Left lung (tissue), 10 donors: ENCODE results near the gene CLRN1. TPM values are rescaled to one million over a fixed set of nuclear protein-coding genes. Genes with fewer than 3 reads are reported as not detected.

Source experiments
- ATAC-seq: fragments of 200-7000 bp; cut with Tn5 transposase; one replicate; pipeline ENCODE4 v1.9.1; 2020; ENCODE audit warnings: moderate library complexity
- DNase-seq, 4 donors: peaks; one replicate each; pipeline ENCODE4 v3.0.0-alpha.2; 2013 to 2020
- H3K27ac ChIP-seq, 2 donors: fragments of 200-600 bp; sonication (generic) in 1 of 2; one replicate each; pipeline versions ENCODE4 v1.5.0 to v1.8.0; 2020 to 2021
- H3K27me3 ChIP-seq, 2 donors: fragments of 200-600 bp; sonication (generic) in 1 of 2; one replicate each; pipeline versions ENCODE4 v1.5.0 to v1.8.0; 2020 to 2021
- H3K36me3 ChIP-seq, 2 donors: fragments of 200-600 bp; sonication (generic) in 1 of 2; one replicate each; pipeline versions ENCODE4 v1.5.0 to v1.8.0; 2020 to 2021
- H3K4me1 ChIP-seq, 2 donors: fragments of 200-600 bp; one replicate each; pipeline ENCODE4 v1.8.0; 2021
- H3K4me3 ChIP-seq, 2 donors: fragments of 200-600 bp; sonication (generic) in 1 of 2; one replicate each; pipeline versions ENCODE4 v1.5.0 to v1.8.0; 2020 to 2021; ENCODE audit warnings: mild to moderate bottlenecking in 1 of 2
- H3K9me3 ChIP-seq, 2 donors: fragments of 200-600 bp; sonication (generic) in 1 of 2; one replicate each; pipeline versions ENCODE4 v1.5.0 to v1.8.0; 2020 to 2021
- CTCF ChIP-seq, 2 donors: fragments of 200-600 bp; sonication (generic) in 1 of 2; IDR thresholded peaks; one replicate each; pipeline versions ENCODE4 v1.5.0 to v1.8.0; 2021; ENCODE audit warnings: antibody characterized with exemption in 2 of 2
- intact Hi-C, 2 donors: fragments of 100-400 bp; cut with DNase I; formaldehyde crosslinking; loops; one replicate each; pipeline versions ENCODE4 v1.11.2 to v1.14.2; 2022
- polyA plus RNA-seq, 6 donors: library from polyadenylated mRNA; unstranded; fragments of 120-200 nt; gene quantifications; one replicate each; pipeline ENCODE4 v1.2.1, GENCODE V29; 2013; ENCODE audit not compliant: insufficient read length in 6 of 6
- total RNA-seq, 2 donors: library from RNA; stranded (reverse); fragmentation: NEBNext Ultra II Directional; extraction: Animal tissue kit (Norgen Biotek cat#: 25700); gene quantifications; one replicate each; pipeline ENCODE4 v1.2.1, GENCODE V29; 2021
- donor health status: DM: no; HTN: yes; CAD: no.
- donor health status: DM: no; HTN: no; CAD: no.

CLRN1 gene
- total and polyA plus RNA-seq, 8 donors: 0.15 TPM; not detected in 7

GRCh38 chr3:150897592-150897991, 74.9 kb downstream of the CLRN1 start:
- DNase-seq (no peak), ATAC-seq (peak; percentile 73)
- H3K27ac ChIP-seq: no peak overlapping the region
- intact Hi-C loops: no loop called here
- no peak overlapping the region for H3K4me3 ChIP-seq
- H3K9me3 ChIP-seq: no peaks in the 10 kb centered on the region
- no peaks in the 10 kb centered on the region for H3K27me3 ChIP-seq
- H3K36me3 ChIP-seq: no peaks in the 10 kb centered on the region
- no peaks in the 10 kb centered on the region for H3K4me1 ChIP-seq
- TF ChIP-seq CTCF (IDR thresholded peaks at IDR 0.05): no peak

GRCh38 chr3:150890831-150891230, 81.7 kb downstream of the CLRN1 start:
- H3K27ac ChIP-seq: peak overlapping the region in 1 of 2 donors; percentile 84

GRCh38 chr3:150890295-150890694, 82.2 kb downstream of the CLRN1 start:
- Histone ChIP-seq H3K36me3 (no peaks in the 10 kb centered on the region), H3K27ac (peak overlapping the region in 1 of 2 donors; percentile 84), H3K4me1 (peaks cover 0 to 18% of the 10 kb centered on the region in 2 donors), H3K27me3 (no peaks in the 10 kb centered on the region), H3K9me3 (no peaks in the 10 kb centered on the region), H3K4me3 (no peak overlapping the region)
- intact Hi-C loops: no loop called here
- no peak for TF ChIP-seq CTCF (IDR thresholded peaks at IDR 0.05)
- DNase-seq (no peak), ATAC-seq (no peak)

More at GRCh38 chr3:150890831-150891230, 81.7 kb downstream of the CLRN1 start:
- H3K9me3 ChIP-seq: no peaks in the 10 kb centered on the region
- TF ChIP-seq CTCF (IDR thresholded peaks at IDR 0.05): no peak
- H3K4me1 ChIP-seq: peaks cover 0 to 18% of the 10 kb centered on the region in 2 donors
- intact Hi-C loops: no loop called here
- no peaks in the 10 kb centered on the region for H3K27me3 ChIP-seq
- H3K36me3 ChIP-seq: no peaks in the 10 kb centered on the region
- no peak for DNase-seq
- no peak overlapping the region for H3K4me3 ChIP-seq
- ATAC-seq: no peak

- ATAC-seq: no peak
- intact Hi-C loops: no loop called here
- Histone ChIP-seq H3K27ac (peak overlapping the region in 1 of 2 donors; percentile 84), H3K9me3 (no peaks in the 10 kb centered on the region), H3K36me3 (no peaks in the 10 kb centered on the region), H3K4me1 (peaks cover 0 to 18% of the 10 kb centered on the region in 2 donors), H3K4me3 (no peak overlapping the region), H3K27me3 (no peaks in the 10 kb centered on the region)
- no peak for TF ChIP-seq CTCF (IDR thresholded peaks at IDR 0.05)
- no peak for DNase-seq
Measured at GRCh38 chr3:150889106-150889505, 83.4 kb downstream of the CLRN1 start.

- no peak overlapping the region for H3K27ac ChIP-seq
- DNase-seq (no peak), ATAC-seq (no peak)
- no peak for TF ChIP-seq CTCF (IDR thresholded peaks at IDR 0.05)
- H3K36me3 ChIP-seq: no peaks in the 10 kb centered on the region
- no peaks in the 10 kb centered on the region for H3K9me3 ChIP-seq
- H3K4me3 ChIP-seq: no peak overlapping the region
- no peaks in the 10 kb centered on the region for H3K27me3 ChIP-seq
- H3K4me1 ChIP-seq: peaks cover 0 to 18% of the 10 kb centered on the region in 2 donors
- intact Hi-C loops: no loop called here
Measured at GRCh38 chr3:150887031-150887430, 85.5 kb downstream of the CLRN1 start.
